HG03066 (cell line): ENCODE data around the gene PRKCZ.
"Not testable (repeated sequence)": the region's sequence is repeated elsewhere in the genome, so short reads cannot be mapped to it uniquely, and the experiment has no call there.

Source experiments
- ATAC-seq: cut with Tn5 transposase; IDR thresholded peaks from one replicate; pipeline ENCODE4 v1.9.1; 2021; ENCODE audit warnings: low read depth; ENCODE audit not compliant: unreplicated experiment

The PRKCZ gene

DNA sequence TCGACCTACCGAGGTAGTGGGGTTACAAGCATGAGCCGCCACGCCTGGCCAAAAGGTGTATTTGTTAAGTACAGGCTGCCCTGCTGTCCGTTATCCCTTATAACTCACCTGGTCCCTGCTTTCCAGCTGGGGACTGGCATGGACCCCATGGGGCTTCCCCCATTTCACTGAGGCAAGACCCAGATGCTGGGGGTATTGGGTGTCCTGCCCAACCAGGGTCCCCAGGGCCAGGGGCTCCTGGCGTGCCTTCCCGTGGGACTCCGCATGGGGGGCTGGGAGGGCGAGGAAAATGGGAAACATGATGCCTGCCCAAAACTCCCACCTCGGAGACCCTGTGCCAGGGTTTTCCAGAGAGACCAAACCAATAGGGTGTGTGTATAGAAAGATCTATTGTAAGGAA lies 79.9 kb downstream of the PRKCZ start:
- no peak for ATAC-seq

DNA sequence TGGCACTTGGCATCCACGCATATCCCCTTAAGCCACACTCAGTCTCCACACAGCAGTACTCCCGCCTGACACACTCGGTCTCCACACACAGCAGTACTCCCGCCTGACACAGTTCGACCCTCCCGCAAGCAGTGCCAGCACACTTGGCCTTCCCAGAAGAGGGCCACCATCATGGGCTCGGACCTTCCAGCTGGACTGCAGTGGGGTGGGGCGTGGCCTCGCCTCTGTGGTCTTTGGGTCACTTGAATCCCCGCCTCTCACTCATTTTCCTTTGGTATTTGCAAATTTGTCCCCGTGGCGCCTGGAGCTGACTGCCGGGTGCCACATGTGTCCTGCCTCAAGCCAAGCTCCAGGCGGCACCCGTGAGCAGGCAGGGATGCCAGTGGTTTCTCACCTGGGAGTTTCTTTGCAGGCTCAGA lies 80.7 kb downstream of the PRKCZ start:
- no peak for ATAC-seq

DNA sequence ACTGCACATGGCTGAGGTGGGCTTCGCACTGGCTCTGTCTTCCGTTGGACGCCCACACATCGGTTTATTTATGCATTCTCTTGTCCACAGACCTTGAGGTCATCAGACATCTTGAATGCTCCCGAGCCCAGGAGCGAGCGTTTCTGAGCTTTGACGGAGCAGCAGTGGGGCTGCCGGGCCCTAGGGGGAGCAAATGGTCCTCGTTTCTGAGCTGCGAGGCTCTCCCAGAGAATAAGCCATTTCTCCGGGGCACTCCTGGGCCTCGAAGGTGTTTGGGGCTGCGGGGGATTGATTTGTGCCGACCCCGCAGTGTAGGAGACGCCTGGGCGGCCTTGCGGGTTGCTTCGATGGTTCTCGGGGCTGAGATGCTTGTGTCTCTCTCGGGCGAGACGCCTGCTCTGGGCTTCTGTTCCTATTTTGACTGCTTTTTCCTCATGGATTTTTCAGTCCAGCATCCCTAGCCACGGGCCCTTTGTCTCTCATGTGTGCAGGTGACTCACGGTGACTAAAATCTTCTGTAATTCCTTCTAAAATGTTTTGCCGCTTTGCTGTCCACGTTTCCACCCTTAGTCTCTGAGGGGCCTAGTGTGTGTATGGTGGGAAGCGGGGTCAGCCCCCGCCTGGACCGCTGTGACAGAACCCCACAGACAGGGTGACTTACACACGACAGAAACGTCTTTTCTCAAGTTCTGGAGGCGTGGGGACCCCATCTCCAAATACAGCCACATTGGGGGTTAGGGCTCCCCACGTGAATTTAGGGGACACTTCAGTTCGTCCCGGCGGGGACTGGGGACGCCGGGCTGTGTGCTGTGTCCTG lies 82.2 kb downstream of the PRKCZ start:
- no peak for ATAC-seq

DNA sequence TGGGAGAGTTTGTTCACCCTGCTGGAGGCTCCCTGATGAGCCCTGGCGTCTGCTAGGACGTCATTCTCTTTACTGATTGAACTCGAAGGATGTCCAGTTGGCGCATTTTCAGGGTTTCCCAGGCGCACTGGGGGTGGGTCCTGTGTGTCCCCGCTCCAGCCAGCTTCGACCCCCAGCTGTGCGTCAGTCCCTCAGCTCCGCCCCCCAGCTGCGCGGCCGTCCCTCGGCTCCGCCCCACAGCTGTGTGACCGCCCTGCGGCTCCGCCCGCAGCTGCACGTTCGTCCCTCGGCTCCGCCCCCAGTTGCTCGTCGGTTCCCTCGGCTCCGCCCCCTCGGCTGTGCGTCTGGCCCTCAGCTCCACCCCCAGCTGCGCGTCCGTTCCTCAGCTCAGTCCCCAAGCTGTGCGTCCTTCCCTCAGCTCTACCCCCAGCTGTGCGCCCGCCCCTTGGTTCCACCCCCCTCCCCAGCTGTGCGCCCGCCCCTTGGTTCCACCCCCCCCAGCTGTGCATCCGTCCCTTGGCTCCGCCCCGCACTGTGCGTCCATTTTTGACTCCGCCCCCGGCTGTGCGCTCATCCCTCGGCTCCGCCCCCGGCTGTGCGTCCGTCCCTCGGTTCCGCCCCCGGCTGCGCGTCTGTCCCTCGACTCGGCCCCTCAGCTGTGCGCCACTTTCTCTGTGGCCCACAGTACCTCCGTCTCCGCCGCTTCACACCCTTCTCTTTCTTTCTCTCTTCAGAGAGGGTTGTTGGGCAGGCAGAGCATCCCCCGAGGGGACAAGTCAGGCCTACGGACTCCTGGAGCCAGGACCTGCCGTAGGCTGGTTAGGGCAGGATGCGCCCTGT lies 83.0 kb downstream of the PRKCZ start:
- peak; percentile 84 for ATAC-seq

- no peak for ATAC-seq
Measured at GRCh38 chr1:2133879-2134215, 83.6 kb downstream of the PRKCZ start.

DNA sequence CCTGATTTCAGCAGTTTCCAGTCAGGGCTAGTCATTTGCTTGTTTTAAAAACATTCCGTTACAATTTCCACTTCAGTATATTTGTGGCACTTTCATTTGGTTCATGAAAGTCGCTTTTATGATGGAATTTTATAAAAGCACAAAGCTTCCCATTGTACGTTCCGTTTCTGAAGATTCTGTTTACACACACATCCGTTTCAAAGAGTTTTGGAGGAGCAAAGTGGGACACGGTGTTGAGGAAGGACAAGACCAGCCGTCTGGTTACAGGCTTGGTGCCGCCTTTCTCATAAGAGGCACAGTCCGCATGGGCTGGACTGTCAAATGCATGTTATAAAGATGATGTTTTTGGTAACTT lies 84.0 kb downstream of the PRKCZ start:
- no peak for ATAC-seq

DNA sequence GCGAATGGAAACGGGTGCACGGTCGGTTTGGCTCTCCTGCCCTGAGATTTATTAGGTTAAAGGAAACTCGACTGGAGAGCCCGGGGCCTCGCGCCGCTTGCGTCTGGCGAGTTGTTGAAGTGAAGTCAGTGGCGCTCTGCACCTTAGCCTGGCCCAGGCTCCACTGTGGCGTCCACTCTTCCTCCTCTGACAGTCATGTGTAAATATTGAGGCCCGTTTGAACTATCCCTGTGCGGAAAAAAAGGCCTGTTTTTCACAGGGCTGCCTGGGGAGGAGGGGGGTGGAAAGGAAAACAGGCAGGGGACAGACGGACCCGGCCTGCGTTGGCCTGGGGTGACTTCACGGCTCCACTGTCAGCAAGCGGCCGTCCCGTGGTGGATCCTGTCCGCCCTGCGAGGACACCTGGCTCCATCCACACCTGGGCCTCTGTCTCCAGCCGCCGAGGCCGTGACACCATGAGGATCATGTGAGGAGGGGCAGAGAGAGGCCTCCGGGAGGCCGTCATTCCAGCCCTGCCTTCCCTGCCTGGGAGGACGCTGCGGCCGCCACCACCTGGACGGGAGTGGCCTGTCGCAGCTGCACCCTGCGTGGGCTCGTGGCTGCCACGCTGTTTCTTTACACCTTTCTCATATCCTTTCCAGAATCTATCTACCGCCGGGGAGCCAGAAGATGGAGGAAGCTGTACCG lies 84.6 kb downstream of the PRKCZ start:
- no peak for ATAC-seq

DNA sequence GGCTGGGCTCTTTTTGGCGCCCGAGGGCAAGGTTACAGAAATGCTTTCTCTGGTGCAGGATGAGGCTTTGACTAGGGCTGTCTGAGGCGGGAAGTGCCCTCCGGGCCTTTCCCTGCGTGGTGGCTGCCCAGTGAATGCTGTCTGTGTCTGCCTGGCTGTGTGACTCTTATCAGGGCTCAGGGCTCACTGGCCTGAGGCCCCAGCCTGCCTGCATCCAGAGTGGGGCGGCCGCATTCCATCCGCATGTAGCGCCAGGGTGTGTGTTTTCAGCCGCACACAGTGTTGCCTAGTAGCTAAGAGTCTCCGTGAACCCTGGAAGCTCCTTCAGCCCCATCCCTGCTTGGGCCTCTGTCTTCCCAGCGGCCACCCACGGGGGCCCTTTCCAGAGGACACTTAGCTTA lies 85.2 kb downstream of the PRKCZ start:
- ATAC-seq: no peak

GRCh38 chr1:2135941-2136340 lies 85.7 kb downstream of the PRKCZ start:
- ATAC-seq: no peak

GRCh38 chr1:2136386-2137235 lies 86.4 kb downstream of the PRKCZ start:
- ATAC-seq: no peak

GRCh38 chr1:2137257-2138121 lies 87.3 kb downstream of the PRKCZ start:
- no peak for ATAC-seq

DNA sequence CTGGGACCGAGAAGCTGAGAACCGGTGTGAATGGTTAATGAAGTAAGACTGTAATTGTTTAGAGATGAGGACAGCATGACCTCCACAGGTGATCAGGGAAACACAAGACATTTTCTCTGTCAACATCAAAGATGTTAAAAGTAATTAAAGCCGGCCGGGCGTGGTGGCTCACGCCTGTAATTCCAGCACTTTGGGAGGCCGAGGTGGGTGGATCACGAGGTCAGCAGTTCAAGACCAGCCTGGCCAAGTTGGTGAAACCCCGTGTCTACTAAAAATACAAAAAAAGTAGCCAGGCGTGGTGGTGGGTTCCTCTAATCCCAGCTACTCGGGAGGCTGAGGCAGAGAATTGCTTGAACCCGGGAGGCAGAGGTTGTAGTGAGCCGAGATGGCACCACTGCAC lies 88.9 kb downstream of the PRKCZ start:
- not testable (repeated sequence) for ATAC-seq

DNA sequence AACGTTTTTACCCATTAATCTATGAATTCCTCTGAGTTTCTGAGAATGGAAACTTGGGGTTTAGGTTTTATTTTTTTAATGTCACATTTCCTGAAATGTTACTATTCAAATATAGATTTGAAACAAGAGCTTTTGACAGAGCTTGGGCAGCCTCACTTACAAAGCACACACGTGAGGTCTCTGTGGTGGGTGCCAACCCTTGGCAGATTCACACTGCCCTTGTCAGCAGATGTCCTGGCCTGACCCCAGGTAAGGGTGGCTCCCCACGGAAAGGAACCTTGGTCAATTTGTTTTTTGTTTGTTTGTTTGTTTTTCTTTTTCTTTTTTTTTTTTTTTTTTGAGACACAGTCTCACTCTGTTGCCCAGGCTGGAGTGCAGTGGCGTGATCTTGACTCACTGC lies 90.8 kb downstream of the PRKCZ start:
- ATAC-seq: no peak

DNA sequence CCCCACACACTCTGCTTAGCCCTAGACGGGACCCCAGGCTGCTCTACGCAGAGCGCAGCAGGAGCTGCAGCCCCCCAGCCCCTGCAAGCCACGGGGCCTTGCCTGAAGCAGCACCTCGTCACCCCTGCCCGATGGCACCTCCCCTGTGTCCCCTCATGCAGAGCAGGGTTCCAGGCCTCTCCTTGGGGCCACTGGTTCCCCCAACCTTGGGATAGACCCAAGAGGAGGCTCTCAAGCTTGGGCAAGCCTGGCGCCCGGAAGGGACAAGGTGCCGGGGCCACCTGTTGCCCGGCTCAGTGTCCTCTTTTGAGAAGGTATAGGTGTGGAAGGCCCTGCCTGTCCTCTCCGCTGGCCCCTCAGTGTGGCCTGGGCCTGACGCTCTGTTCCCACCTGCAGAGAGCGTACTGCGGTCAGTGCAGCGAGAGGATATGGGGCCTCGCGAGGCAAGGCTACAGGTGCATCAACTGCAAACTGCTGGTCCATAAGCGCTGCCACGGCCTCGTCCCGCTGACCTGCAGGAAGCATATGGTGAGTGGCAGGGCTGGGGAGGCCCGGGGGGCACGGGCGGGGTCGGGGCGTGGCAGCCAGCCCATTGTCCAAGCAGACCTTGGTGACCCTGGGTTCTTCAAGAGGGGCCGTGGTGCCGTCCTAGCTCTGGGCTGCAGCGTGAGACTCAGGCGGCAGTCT lies 93.7 kb downstream of the PRKCZ start:
- ATAC-seq: no peak

- no peak for ATAC-seq
Measured at GRCh38 chr1:2144501-2145090, 94.4 kb downstream of the PRKCZ start.

DNA sequence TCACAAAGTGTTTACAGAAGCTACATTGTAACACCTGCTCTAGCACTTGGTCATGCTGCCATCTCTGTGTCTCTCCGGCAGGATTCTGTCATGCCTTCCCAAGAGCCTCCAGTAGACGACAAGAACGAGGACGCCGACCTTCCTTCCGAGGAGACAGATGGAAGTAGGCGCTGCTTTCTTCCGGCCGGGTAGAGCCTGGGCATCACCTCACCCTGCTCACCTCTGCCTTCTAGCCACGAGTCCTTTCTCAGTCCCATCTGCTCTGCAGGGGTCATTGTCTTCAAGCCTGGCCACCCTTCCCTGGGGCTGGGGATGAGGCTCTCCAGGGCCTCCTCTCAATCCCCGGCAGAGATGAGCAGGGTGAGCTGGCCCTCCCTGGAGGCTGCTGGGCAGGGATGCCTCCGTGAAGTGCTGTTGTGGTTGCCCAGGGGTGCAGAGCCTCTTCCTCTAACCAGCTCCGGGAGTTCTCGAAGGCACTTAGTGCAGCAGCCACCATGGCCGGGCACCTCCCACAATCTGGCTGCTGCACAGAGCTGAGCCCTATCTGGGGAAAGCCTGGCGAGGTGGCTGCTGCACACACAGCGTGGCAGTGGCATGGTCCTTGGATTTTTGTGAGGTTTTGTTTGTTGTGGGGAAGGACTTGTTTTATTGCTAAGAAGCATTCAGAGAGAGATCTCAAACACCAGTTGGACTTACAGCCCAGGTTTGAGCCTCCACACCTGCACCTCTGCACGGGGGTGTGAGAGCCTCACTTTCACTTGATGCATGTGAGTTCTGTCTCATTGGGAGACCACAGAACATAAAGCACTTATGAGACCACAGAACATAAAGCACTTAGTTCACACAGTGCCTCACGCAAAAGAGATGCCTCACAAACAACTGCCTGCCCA lies 96.0 kb downstream of the PRKCZ start:
- no peak for ATAC-seq

DNA sequence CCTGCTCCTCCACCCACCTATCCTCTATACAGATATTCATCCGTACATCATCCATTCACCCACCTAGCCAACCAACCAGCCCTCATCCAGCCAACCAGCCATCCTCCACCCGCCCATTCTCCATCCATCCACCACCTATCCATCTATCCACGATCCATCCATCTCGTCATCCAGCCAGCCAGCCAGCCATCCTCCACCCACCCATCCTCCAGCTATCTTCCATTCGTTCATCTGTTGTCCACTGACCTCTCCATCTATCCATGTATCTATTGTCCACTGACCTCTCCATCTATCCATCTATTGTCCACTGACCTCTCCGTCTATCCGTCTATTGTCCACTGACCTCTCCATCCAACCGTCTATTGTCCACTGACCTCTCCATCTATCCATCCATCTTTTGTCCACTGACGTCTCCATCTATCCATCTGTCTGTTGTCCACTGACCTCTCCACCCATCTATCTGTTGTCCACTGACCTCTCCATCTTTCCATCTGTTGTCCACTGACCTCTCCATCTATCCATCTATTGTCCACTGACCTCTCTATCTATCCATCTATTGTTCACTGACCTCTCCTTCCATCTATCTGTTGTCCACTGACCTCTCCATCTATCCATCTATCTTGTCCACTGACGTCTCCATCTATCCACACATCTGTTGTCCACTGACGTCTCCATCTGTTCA lies 96.8 kb downstream of the PRKCZ start:
- no peak for ATAC-seq
